ENCODE data around the gene SMARCA2.

DNA sequence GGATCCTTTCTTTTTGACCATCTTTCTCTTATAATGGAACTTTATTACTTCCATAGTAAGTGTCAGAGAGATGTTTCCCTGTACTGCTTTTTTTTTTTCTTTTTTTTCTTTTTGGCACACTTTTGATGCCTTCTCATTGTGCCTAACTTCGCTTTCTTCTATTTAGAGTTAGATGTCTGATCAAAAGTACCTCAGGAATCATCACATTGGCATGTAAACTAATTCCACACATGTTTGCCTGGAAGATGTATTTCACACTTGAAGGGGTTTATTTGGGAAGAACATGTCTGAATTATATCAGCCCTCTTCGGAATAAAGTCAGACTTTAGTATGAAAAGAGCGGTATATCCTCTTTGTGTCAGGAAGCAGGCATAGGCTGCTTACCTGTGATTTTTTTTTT, 35.1 kb downstream of the SMARCA2 start:
- no peak for TF ChIP-seq ZNF274 (IDR thresholded peaks at IDR 0.05; ENCODE audit: low read depth, low read length)
- no peak for TF ChIP-seq YY1 (IDR thresholded peaks at IDR 0.05; ENCODE audit: insufficient read depth, insufficient read length)
- TF ChIP-seq SUZ12 (IDR thresholded peaks at IDR 0.05; ENCODE audit: extremely low read depth, insufficient read depth, insufficient read length): no peak
